RPMI7951 (cell line): ENCODE measurements around the gene KRTAP22-1. TPM values are rescaled to one million over a fixed set of nuclear protein-coding genes. Genes with fewer than 3 reads are reported as not detected.

Experiments
- DNase-seq: peaks from one replicate; pipeline ENCODE4 v3.0.0-alpha.2; 2012; ENCODE audit warnings: low read depth
- total RNA-seq: library from RNA; depleted of rRNA; stranded (reverse); fragments of >200 nt; shearing (Covaris generic); gene quantifications from 2 replicates; pipeline ENCODE4 v1.2.3, GENCODE V29; 2014; rRNA removed

KRTAP22-1 gene
- not detected in 2 replicates for total RNA-seq

DNA sequence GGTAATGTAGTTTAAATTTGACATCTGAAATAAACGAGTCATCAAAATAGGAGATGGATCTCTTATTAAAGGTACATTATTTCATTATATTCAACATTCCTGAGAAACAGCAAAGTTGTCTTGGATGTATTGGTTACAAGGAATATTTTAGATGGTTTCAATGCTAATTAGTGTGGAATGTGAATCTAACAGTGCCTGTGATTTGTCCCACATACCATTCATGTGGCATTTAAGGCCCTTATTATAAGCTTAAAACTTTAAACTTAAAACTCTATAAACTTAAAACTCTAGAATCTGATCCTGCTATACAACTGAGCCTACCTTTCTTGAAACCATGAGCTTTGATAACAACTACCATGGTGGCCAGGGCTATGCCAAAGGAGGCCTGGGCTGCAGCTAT lies at the start of gene KRTAP22-1:
Gene KRTAP22-1 (plus strand): TSS at position 301 of the 400 bp plus-strand sequence.
- DNase-seq = no peak

DNA sequence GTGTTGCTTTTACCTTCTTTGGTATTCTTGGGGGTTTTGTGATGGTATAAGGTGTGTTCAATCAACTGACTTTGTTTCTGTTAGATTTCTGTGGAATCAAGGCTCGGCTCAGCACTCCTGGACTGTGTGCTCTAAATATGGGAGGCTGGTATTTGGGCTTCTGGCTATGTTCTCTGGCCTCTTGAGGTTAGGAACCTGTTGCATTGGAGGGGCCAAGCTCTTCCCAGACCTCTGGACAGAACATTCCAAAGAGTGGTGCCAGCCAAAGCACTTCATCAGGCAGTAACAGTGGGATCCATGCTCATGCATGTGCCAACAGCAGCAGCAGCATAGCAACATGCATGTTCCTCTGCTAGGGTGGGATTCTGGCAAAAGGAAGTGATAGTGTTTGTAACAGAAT lies 48.1 kb upstream of the KRTAP22-1 start:
- DNase-seq = no peak

DNA sequence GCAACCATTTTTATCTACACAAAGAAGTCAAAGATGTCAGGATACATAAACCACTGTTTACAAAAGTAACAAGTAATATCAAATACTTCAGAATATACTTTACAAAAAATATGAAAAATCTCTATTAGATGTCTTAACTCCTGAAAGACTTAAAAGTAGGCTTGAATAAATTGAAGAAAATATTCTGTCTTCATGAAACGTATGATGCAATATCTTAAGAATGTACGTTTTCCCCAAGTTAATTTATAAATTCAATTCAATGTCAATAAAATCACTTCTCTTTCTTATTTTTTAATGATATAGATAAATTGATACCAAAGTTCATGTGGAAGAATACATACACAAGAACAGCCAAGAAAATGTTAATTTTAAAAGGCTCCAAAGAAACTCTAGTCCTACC lies 45.8 kb upstream of the KRTAP22-1 start:
- DNase-seq = no peak

DNA sequence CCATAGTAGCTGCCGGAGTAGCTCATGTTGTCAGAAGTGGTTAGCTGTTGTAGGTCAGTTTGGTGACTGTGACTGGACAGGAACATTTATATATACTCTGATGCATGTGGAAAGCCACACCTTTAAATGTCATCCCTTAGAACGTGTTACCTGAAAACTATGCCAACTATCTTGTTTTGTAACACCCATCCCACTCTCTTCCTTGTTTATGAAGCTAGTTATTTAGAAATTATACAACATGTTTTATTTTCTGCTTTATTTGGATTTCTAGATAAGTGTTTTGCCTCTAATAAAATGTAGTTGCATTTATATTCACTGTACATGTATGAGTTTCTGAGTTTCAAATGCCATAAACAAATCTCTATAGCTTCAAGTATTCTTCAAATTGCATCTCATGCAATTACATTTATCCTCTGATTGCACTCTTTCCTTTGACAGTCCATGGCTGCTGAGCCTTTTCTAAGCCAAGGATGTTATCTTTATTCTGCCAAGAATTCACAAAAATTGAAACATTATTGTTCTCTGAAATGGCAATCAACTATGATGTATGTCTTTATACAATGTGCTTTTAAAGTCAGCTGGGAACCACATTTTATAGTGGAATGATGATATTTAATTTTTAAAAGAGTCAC lies 39.5 kb upstream of the KRTAP22-1 start, which contains the start of gene KRTAP19-7:
Gene KRTAP19-7 (minus strand): TSS at position 51 of the 632 bp plus-strand sequence. CDS start 25 bp downstream, at position 26.
- DNase-seq = no peak

DNA sequence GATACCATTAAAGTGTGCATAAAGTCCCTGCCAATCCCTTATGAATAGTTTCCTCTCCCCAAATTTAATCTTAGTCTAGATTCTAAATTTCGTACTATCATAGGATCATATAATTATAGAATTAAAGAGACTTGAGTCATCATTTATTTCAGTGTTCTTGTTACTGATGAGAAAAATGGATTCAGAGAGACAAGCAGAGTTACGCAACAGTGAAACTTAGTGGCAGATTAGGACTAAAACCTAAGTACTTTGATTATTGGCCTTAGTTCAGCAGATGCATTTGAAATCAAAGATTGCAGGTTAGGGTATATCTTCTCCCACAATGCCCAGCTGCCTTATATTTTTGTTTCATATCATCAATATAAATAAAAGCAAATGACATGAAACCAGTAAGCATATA lies 38.9 kb upstream of the KRTAP22-1 start:
- no peak for DNase-seq

DNA sequence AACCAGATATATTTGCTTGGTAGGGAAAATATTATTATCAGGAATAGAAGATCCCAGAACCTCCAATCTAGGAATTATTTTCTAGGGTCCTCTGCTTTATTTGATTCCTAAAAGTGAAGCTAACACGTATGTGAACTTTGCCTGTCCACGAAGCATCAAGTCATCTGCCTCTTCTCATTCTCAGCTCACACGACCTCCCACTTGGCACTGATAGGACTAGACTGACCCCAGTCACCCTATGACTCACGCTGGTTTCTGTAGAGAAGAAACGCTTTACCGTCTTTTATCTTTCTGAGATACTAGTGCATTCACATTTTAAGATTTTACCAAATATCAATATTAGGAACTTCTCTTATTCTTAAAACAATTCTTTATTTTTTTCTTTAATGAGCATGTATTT lies 37.8 kb upstream of the KRTAP22-1 start:
- DNase-seq = no peak

DNA sequence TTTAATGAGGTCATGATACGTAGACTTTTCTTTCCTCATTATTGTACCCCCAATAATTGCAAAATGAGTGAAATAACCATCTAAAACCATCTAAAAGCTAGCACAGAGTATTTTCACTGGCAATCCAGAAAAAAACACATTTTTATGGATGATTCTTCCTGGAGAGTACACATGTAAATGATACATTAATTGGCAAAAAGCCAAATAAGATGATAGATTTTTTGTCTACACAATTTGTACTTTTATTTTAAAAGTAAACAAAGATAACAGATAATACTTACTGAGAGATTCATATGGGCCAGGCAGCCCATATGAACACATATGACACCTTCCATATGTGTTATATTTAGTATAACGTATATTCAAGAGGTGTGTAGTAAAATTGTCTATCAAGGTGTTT lies 37.3 kb upstream of the KRTAP22-1 start:
- DNase-seq = no peak

DNA sequence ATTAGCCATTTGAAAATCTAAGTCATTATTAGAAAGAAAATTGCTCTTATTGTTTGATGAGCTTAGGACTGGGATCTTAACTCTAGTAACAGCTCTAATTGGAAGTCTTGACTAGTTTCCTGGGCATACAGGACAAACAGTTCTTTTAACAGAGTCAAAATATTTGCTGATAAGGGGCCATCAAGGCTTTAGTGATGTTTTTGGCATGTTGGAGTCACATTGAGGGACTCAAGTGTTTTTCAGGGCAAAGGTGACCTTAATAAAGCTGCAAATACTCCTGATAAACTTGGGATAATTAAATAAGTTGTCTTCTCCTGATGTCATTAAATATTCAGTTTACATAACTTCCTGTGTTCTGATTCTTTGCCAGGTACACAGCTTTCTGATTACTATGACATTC lies 33.3 kb upstream of the KRTAP22-1 start:
- no peak for DNase-seq

DNA sequence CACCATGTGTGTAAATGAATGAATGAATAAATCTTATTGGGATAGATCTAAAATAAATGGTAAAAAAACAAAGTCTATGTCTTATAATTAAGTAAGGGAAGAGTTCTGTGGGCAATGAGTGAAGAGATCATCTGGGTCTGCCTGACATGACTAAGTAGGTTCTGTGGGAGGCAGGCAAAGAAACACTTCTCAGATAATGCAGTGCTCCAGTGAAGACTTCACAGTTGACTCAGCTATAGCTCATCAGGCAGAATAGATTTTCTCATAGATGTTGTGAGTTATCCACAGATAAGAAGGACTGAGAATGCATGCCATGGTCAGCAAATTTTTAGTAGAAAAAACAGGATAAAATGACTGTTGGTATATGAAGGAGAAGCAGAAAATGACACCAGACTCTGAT lies 23.1 kb upstream of the KRTAP22-1 start:
- DNase-seq = no peak

DNA sequence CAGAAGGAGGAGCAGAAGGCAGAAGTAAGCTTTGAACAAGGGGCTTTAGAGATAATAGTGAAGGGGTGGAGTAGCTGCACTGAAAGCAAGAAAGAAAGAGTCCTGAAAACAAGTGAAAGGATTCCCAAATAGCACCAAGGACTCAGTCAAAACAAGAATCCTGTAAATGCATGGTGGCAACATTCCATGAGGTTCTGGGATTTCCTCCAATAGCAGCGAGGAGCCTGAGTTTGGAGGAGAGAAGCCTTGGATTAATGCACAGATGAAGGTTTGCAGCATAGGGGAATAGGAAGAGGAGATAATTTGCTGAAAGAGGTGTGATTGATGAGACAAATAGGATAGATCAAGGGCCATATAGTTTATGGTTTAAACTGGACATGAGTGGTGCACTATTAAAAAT lies 21.5 kb upstream of the KRTAP22-1 start:
- DNase-seq = no peak

DNA sequence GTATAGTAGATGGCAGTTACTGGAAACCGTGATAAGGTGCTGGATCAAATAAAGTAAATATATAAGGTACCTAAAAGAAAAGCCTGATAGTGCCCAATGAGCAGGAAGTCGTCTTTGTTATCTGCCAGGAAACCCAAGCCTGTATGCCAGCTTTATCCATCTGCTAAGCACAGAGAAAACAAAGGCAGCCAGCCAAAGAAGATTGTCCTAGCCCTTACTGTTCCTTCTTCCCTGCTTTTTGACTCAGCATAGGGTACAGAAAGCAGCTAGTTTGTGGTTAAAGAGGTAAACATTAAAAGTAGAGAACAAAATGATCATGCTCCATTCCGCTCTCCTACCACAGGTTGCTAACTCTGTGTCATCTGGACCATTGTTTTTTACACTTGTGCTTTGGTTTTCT lies 20.8 kb upstream of the KRTAP22-1 start:
- no peak for DNase-seq

DNA sequence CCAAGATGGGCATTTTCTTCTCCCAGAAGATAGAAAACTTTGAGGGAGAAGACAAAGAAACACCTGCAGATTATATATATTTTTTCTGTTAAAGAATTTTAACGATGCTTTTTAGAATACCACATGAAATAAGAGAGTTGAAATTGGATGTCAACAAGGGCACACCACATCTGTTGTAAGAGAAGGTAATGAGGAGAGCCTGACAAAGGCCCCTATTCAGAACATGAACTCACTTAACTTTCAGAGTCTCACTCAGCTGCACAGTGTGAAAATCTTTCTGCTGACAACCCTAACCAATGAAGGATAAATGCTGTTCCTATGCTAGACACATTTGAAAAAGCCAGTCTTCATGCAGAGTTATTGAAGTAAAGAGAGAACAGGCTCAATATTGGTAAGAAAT lies 18.0 kb upstream of the KRTAP22-1 start:
- DNase-seq = no peak

DNA sequence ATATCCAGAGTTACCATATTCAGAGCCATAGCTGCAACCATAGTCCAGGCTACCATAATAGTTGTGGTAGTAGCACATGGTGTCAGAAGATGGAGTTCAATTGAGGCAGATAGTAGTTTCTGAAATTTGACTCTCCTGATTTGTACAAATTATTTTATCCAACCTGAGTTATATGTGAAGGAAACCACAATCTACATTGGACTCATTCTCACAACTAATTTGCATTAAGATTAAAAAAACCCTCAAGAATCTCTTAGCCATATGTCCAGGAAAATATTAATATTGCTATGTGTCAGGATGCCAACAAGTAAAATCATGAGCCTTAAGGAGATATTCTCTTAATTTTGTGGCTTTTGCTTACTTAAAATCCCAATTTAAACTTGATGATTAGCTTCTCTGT lies 10.6 kb upstream of the KRTAP22-1 start, which contains the start of gene KRTAP22-2:
Gene KRTAP22-2 (minus strand): TSS at position 101 of the 400 bp plus-strand sequence.
- DNase-seq = no peak

DNA sequence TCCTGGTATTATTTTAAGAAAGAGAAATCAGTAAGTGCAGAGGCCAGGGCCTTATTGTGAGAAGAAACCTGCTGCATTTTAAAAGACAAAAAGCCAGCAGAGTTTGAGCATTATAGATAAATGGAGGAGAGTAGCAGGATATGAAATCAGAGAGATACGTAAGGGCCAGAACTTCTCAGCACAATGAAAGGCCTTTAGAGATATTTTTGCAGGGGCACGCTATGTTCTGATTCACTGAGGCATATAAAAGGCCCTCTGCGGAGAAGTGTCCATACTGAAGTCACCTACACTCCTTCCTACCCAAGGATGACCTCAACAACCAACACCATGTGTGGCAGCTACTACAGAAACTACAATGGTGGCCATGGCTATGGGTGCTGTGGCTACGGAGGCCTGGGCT lies 8.7 kb upstream of the KRTAP22-1 start, which contains the start of gene KRTAP6-3:
Gene KRTAP6-3 (plus strand): TSS at position 301 of the 400 bp plus-strand sequence. CDS start 6 bp downstream, at position 307.
- DNase-seq = no peak

DNA sequence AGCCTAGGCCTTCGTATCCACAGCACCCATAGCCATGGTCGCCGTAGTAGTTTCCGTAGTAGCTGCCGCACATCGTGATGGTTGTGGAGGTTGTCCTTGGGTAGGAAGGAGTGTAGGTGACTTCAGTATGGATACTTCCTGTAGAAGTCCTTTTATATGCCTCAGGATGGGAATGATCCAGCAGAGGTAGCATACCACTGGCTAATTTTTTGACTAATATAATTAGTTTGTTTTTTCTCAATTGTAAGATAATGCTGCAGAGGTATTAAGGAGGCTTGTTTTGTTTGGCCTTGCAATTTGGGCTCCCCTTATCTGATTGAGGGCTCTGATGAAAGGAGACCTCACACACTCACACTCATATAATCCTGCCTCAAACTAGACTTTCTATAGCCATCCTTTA lies 2.1 kb upstream of the KRTAP22-1 start, which contains the start of gene KRTAP6-2:
Gene KRTAP6-2 (minus strand): TSS at position 101 of the 400 bp plus-strand sequence. CDS start 28 bp downstream, at position 73.
- DNase-seq = no peak

DNA sequence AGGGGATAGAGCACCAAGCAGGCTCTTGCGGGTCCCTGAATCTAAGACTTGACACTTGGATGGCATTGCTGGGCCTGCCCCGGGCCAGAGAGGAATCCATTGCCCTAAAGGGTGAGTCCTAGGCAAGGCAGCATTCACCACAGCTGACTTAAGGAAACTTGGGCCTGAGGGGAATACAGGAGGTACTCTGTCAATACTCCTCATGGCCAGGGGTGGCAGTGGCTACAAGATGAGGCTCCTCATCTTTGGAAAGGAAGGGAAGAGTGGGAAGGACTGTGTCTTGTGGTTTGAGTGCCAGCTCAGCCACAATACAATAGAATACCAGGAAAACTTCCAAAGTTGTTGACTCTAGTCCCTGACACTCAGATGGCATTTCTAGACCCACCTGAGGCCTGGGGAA lies 5.1 kb downstream of the KRTAP22-1 start:
- DNase-seq = no peak

DNA sequence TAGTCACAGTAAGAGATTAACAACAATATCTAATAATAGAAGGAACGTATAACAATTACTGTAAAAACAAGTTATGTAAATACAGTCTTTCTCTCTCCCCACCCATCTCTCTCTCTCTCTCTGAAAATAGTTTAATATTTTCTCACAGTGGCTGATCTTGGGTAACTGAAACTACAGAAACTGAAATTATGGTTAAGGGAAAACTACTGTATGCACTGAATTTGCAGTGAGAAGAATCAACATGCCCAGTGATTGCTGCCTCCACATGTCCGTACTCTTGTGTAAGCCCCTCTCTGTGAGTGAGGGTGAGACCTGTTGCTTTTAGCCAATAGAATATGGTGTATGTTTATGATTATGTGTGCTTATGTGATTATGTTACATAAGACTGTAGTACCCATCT lies 11.2 kb downstream of the KRTAP22-1 start:
- no peak for DNase-seq

DNA sequence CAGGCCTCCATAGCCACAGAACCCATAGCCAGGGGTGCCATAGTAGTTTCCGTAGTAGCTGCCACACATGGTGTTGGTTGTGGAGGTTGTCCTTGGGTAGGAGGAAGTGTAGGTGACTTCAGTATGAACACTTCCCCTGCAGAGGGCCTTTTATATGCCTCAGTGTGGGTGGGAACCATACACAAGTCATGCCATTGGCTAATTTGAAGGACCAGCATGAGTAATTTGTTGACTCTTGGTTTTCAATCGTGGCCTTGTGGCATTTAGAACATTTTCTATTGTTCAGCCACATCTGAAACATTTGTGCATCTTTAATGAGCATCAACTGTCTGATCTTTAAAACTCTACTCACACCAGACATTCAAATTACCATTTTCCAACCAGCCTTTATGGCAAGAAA lies 12.9 kb downstream of the KRTAP22-1 start, which contains the start of gene KRTAP6-1:
Gene KRTAP6-1 (minus strand): TSS at position 95 of the 400 bp plus-strand sequence. CDS start 26 bp downstream, at position 69.
- no peak for DNase-seq

DNA sequence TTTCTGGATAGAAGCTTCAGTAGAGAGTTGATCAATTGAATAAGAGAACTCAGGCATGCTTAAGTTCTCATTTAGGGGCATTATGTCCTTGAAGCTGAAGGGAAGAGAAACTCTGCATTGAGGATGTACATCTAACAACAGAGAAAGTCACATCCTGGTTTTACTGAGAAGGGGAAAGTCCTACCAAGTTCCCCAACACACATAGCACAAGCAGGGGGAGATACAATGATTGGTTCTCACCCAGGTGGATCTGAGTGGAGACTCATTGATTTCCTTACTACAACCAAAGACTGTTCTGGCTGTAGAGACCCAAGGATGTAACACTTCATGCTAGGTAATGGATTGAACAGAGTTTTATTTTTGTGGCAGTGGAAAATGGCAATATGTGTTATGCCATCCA lies 14.3 kb downstream of the KRTAP22-1 start:
- no peak for DNase-seq

DNA sequence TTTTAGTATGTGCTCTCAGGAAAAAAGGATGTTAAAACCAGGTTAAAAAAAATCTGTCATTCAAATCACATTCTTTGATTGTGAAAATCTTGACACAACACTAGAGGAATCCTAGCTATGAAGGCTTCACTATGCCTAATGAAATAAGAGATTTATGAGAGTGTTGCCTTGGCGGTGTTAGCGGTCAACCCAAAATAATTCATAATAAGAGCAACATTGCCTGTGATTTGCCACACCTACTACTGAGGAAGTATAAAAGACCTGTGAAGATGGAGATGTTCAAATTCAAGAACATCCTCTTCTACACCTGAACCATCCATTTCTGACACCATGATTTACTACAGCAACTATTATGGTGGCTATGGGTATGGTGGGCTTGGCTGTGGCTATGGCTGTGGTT lies 15.2 kb downstream of the KRTAP22-1 start, which contains the start of gene KRTAP20-1:
Gene KRTAP20-1 (plus strand): TSS at position 301 of the 400 bp plus-strand sequence. CDS start 30 bp downstream, at position 331.
- DNase-seq = no peak

DNA sequence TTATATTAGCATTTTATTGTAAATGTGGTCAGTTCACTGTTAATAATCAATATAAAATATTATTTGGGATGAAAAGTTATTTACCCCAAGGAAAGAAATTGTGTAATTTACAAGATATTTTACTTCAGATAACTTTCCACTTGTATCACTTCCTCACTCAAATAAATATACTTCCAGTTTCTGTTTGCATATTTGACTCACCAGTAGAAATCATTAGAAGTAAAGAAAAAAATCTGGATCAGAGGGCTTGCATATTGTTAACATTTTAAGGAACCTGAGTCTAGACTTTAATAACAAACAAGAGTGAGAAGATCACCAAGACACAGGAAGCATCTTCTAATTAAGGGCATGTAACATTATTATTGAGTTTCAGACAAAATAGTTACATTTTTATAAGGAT lies 19.2 kb downstream of the KRTAP22-1 start:
- no peak for DNase-seq

DNA sequence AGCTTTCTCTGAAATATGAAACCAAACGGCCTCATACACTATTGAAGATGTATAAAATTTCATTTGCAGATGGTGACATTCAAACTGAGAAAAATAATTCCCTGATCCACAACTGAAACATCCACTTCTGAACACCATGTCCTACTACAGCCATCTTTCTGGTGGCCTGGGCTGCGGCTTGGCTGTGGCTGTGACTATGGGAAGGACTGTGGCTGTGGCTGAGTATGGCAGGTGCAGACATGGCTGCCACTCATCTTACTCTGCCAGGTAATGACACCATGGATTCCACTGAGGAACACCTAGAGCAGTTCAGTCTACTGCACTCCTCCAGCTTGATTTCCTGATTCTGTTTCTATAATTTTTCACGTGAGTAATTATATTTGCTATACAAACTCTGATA lies 19.6 kb downstream of the KRTAP22-1 start, which contains the start of gene KRTAP20-4:
Gene KRTAP20-4 (plus strand): TSS at position 106 of the 400 bp plus-strand sequence.
- no peak for DNase-seq

DNA sequence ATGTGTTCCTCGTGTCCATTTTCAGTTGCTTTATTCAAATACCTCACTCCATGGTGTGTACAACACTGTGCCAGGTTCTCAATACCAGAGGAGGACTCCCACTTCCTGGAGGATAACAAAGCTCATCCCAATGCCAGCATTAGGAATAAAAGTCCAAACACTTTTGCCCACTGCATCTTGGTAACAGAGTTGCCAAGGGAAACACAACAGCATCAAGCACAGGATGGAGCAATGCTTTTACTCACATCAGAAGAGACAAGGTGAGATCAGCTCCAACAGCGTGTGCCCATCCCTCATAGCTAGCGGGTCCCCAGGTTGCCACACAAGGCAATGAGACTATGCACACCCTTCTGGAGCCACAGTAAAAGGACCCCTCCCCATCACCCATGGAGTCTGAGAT lies 22.5 kb downstream of the KRTAP22-1 start:
- DNase-seq = no peak
